ENCODE results near the gene KPNB1.

DNA sequence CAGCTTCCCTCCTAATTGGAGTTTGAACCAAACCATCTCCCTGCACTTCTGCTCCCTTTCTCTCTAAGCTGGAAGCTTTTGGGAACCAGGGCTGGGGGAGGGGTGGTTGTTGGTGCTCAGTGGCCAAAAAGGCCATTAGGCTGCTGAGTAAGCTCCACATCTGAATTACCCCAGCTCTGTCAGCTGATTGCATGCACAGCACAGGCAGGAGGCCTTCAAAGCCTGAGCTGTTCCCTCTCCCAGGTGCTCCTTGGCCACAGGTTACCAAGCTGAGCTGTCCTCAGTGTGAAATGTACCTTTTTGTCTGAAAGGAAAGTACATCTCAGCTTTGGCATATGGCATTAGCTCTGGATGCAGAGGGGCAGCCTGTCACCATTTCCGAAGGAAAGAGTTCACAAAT is 38.0 kb downstream of the KPNB1 start:
- TF ChIP-seq ZNF670 (tag by site-specific recombination; IDR thresholded peaks at IDR 0.05; ENCODE audit: low read depth), result no peak
- TF ChIP-seq ZNF423 (tag by site-specific recombination; IDR thresholded peaks at IDR 0.05), result no peak
- TF ChIP-seq, protein P1, sequence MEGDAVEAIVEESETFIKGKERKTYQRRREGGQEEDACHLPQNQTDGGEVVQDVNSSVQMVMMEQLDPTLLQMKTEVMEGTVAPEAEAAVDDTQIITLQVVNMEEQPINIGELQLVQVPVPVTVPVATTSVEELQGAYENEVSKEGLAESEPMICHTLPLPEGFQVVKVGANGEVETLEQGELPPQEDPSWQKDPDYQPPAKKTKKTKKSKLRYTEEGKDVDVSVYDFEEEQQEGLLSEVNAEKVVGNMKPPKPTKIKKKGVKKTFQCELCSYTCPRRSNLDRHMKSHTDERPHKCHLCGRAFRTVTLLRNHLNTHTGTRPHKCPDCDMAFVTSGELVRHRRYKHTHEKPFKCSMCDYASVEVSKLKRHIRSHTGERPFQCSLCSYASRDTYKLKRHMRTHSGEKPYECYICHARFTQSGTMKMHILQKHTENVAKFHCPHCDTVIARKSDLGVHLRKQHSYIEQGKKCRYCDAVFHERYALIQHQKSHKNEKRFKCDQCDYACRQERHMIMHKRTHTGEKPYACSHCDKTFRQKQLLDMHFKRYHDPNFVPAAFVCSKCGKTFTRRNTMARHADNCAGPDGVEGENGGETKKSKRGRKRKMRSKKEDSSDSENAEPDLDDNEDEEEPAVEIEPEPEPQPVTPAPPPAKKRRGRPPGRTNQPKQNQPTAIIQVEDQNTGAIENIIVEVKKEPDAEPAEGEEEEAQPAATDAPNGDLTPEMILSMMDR (tag by site-specific recombination; IDR thresholded peaks at IDR 0.05), result no peak
- TF ChIP-seq, protein P2, sequence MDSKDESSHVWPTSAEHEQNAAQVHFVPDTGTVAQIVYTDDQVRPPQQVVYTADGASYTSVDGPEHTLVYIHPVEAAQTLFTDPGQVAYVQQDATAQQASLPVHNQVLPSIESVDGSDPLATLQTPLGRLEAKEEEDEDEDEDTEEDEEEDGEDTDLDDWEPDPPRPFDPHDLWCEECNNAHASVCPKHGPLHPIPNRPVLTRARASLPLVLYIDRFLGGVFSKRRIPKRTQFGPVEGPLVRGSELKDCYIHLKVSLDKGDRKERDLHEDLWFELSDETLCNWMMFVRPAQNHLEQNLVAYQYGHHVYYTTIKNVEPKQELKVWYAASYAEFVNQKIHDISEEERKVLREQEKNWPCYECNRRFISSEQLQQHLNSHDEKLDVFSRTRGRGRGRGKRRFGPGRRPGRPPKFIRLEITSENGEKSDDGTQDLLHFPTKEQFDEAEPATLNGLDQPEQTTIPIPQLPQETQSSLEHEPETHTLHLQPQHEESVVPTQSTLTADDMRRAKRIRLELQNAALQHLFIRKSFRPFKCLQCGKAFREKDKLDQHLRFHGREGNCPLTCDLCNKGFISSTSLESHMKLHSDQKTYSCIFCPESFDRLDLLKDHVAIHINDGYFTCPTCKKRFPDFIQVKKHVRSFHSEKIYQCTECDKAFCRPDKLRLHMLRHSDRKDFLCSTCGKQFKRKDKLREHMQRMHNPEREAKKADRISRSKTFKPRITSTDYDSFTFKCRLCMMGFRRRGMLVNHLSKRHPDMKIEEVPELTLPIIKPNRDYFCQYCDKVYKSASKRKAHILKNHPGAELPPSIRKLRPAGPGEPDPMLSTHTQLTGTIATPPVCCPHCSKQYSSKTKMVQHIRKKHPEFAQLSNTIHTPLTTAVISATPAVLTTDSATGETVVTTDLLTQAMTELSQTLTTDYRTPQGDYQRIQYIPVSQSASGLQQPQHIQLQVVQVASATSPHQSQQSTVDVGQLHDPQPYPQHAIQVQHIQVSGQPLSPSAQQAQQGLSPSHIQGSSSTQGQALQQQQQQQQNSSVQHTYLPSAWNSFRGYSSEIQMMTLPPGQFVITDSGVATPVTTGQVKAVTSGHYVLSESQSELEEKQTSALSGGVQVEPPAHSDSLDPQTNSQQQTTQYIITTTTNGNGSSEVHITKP (tag by site-specific recombination; IDR thresholded peaks at IDR 0.05), result no peak
